ENCODE measurements around the gene STK32C.
"Not testable (repeated sequence)": the region's sequence is repeated elsewhere in the genome, so short reads cannot be mapped to it uniquely, and the experiment has no call there.

Gene STK32C

DNA sequence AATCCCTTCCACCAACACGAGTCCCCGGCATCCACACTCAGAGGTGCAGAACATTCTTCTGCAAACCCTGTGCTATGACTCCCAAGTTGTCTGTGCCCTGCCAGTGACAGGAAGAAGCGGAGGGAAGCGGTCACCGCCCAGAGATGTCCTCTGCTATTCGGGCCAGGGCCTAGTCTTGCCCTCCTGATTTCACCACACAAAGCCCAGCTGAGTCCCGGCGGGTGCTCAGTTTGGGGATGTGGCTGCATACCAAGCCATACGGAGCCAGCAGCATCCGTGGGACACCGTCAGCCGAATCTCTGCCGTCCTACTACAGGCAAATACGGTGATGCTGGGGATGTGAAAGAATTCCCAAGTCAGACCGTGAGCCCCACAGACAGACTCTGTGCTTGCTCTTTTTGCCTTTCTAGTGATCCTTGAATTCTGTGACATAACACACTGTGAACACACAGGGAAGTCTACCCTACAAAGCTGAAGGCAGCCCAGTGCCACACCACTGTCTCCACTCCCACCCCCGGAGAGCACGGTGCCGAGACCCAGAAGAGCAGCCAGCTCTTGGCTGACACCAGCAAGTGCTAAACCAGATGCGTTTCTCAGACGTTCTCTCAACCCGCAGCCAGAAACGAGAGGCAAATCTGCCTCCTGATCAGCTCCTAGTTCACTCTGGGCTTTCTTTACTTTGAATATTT, 2.0 kb downstream of the STK32C start:
- peaks cover under 1% of the 10 kb centered on the region; the same call in 1 of the 2 replicates for H3K4me1 ChIP-seq (ENCODE audit: insufficient read depth, low read length)
- H3K9ac ChIP-seq (ENCODE audit: low read depth, low read length): no peak overlapping the region
- H3K9me3 ChIP-seq (ENCODE audit: control insufficient read depth, insufficient read depth, low read length): peaks cover 4% of the 10 kb centered on the region; the same call in 1 of the 2 replicates
- H3K36me3 ChIP-seq (ENCODE audit: insufficient read depth, low read length): no peaks in the 10 kb centered on the region

DNA sequence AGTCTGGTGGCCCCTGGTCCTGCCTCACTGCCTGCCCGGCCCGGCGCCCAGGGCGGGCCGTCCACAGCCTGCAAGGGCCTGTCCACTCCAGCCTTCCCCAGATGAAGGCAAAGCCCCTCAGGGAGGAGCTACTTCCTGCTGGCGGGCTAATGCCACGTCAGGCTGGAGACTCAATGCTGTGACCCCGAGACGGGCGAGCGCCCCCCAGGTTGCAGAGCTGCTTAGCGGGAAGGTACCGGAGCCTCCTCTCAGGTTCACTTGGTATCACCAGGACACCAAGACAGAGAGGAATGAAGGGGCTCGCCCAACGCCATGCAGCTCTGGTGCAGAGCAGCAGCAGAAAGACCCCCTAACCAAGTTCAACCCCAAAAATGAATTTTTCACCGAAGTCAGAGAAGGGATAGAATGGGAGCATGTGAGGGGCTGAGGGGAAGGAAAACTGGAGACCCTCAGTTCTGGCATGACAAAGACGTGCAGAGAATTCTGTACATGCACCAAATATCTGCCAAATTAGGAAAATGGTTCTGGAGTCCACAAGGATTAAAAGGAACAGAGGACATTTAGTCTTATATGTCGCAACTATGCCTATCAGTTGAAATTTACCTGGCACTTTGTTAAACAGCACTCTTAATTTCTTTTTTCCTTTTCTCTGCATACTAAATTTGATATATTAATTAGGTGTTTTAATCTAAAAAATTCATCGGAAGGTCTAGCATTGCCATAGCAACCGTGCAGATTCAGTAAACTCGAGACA, 2.8 kb downstream of the STK32C start:
- Histone ChIP-seq H3K4me1 (ENCODE audit: insufficient read depth, low read length) (no peaks in the 10 kb centered on the region; the same call in 1 of the 2 replicates), H3K9ac (ENCODE audit: low read depth, low read length) (no peak overlapping the region), H3K36me3 (ENCODE audit: insufficient read depth, low read length) (no peaks in the 10 kb centered on the region), H3K9me3 (ENCODE audit: control insufficient read depth, insufficient read depth, low read length) (peaks cover 4% of the 10 kb centered on the region; the same call in 1 of the 2 replicates)

DNA sequence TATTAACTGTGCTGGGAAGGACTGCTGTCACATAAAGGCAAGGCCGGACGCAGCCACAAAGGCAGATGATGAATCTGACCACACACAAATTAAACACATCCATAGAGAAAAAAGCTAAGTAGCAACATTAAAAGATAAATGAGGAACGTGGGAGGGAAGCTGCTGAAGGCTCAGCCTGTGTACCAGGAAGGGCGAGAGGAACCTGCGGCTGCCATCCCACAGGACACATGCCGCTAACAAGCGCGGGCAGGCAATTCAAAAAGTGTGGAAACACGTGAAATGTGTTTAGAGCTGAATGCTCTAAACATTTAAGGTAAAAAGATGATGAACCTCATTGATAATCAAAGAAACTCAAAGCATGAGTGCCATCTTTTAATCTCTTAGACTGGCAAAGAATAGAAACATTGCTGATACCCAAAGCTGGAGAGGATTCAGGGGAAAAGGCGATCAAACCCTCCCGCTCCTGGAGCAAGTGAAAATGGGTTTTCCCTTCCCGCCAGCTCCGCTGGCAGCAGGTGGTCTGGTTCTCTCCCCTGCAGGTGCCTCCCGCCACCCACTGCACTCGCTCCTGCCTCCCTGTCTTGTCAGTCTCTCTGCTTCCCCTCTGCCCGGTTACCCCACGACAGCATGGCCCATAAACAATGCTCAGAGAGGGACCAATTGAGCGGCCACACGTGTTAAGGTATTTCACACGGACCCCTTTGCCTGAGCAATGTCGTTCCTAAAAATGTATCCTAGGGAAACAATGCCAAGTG, 4.2 kb downstream of the STK32C start:
- Histone ChIP-seq H3K4me1 (ENCODE audit: insufficient read depth, low read length) (no peaks in the 10 kb centered on the region), H3K9ac (ENCODE audit: low read depth, low read length) (no peak overlapping the region), H3K9me3 (ENCODE audit: control insufficient read depth, insufficient read depth, low read length) (peaks cover 4% of the 10 kb centered on the region; the same call in 1 of the 2 replicates), H3K36me3 (ENCODE audit: insufficient read depth, low read length) (no peaks in the 10 kb centered on the region)

DNA sequence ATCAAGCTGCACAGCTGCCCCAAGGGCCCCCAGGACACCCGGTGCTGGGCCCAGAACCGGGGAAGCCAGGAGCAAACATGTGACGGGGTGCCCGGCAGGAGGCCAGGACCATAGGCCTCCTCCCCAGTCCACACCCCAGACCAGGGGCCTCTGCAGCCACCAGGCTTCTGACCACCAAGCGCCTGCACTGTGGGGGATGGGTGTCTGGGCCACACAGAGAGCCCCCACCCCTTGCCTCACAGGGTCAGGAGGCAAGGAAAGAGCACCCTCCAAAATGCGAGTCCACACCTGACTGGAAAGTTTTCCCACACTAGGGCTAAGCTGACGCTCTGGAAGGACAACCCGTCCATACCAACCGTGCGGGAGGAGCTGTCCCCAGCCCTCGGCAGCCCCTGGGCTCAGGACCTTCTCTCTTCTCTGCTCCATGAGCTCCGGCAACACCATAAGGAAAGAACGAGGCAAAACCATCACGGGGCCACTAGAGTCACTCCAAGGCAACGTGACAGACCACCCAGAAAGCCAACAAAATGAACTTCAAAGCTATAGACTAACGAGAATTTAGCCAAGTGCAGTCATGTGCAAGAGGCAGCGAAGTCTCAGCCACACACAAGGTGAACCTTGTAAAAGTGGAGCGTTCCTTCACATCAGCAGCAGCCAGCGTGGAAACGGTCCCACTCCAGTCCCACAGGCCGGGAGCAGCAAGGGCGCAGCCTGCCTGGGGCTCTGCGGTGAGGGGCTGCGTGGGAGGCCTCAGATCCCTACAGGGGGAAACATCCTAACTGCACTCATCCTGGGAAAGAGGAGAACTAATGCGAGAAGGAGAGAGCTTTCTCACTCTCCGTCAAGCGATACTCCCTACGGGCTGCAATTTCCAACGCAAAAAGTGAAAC, 5.1 kb downstream of the STK32C start:
- Histone ChIP-seq H3K9me3 (ENCODE audit: control insufficient read depth, insufficient read depth, low read length) (peaks cover 4% of the 10 kb centered on the region; the same call in 1 of the 2 replicates), H3K36me3 (ENCODE audit: insufficient read depth, low read length) (no peaks in the 10 kb centered on the region), H3K4me1 (ENCODE audit: insufficient read depth, low read length) (no peaks in the 10 kb centered on the region), H3K9ac (ENCODE audit: low read depth, low read length) (no peak overlapping the region)

DNA sequence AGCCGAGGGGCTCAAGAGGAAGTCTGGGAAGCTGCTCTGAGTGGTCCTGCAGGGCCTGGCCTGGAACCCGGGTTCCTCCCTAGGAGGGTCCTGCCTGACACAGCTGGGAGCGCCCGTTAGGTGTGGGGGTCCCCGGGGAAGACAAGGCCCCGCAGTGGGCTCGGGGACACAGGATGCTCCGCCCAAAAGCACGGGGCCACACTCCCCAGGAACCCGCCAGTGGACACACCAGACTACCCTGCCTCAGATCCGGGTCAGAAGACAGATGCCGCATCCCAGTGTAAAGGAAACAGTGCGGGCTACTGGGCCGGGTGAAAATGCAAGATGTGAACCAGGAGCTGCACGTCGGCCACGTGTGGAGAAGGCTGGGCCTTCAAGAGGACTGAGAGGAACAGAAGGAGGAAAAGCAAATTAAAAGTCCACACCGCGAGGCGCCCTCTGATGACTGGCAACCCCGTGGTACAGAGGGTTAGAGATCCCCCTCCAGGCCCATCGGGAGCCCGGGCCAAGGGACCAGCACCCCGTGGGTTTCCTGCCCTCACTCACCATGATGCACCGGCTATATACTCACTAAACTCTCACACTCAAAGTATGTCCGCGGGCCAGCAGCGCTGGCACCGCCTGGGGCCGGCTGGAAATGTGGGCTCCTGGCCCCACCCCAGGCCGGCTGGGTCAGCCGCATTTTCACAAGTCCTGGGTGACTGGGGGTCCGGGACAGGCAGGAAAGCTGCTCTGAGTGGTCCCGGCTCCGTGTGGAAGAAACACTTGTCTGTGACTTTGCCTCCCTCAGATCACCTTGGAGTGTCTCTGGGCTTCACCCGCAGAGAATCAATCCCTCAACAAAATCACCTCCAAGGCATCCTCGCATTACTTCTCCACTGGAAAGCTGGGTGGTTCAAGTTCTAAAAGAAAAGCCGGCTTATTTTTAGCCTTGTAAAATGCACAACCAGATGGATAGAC, 6.1 kb downstream of the STK32C start:
- H3K9me3 ChIP-seq (ENCODE audit: control insufficient read depth, insufficient read depth, low read length): peaks cover 4% of the 10 kb centered on the region; the same call in 1 of the 2 replicates
- no peaks in the 10 kb centered on the region for H3K36me3 ChIP-seq (ENCODE audit: insufficient read depth, low read length)
- no peaks in the 10 kb centered on the region for H3K4me1 ChIP-seq (ENCODE audit: insufficient read depth, low read length)
- H3K9ac ChIP-seq (ENCODE audit: low read depth, low read length): no peak overlapping the region

DNA sequence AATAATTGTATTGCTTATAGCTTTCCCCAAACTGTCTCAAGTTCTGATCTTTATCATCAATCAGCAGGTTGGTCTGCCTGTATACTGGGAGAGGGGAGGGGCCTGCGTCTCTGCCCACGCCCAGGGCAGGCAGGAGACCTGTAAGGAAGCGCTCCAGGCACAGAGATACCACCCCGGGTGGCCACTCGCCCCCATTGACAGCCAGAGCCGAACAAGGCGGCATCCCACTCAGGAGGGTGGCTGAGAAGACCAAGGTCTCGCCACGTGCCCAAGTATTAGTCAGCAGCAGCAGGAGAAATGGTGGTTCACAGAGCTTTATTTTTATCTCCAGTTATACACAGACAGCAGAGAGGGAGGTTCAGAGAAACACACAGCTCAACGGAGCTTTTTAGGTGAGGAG, 7.2 kb downstream of the STK32C start:
- Histone ChIP-seq H3K36me3 (ENCODE audit: insufficient read depth, low read length) (no peaks in the 10 kb centered on the region), H3K4me1 (ENCODE audit: insufficient read depth, low read length) (no peaks in the 10 kb centered on the region), H3K9me3 (ENCODE audit: control insufficient read depth, insufficient read depth, low read length) (no peaks in the 10 kb centered on the region), H3K9ac (ENCODE audit: low read depth, low read length) (no peak overlapping the region)

DNA sequence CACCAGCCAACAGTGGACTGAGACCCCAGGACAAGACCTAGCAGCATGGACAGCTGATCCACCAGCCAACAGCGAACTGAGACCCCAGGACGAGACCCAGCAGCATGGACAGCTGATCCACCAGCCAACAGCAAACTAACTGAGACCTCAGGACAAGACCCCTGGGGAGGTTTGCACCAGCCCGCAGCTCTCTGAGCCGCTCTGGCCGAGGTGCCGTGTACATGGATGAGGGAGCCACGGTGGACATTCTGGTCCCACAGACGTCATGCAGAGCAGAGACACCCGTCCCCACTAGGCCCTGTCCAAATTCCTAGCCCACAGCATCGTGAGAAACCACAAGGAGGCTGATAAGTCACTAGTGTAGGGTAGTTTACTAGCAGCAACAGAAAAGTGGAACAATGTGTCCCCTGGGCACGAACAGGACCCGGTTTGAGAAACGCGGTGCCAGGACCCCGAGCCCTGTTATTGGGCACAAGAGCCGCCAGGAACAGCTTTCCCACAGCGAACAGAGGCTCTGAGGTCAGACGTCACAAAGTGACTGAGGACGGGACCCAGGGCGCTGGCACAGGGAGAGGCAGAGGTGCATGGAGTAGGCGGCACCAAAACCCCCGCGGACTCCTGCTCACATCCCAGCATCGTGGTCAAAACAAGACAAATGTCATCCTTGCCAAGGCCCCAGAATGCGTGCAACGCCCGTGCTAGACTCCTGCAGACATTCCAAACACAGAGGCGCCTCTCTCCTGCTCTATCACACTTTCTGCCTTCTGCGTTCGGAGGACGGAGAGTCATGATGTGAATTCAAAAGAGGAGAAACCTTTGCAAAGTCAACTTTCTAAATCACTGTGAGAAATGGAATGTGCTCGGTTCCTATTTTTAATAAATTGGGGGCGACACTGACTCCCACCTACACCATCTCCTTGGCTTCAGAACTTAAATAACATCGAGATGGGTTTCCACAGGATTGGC, 8.1 kb downstream of the STK32C start:
- Histone ChIP-seq H3K9me3 (ENCODE audit: control insufficient read depth, insufficient read depth, low read length) (no peaks in the 10 kb centered on the region), H3K36me3 (ENCODE audit: insufficient read depth, low read length) (no peaks in the 10 kb centered on the region), H3K9ac (ENCODE audit: low read depth, low read length) (no peak overlapping the region), H3K4me1 (ENCODE audit: insufficient read depth, low read length) (no peaks in the 10 kb centered on the region)

DNA sequence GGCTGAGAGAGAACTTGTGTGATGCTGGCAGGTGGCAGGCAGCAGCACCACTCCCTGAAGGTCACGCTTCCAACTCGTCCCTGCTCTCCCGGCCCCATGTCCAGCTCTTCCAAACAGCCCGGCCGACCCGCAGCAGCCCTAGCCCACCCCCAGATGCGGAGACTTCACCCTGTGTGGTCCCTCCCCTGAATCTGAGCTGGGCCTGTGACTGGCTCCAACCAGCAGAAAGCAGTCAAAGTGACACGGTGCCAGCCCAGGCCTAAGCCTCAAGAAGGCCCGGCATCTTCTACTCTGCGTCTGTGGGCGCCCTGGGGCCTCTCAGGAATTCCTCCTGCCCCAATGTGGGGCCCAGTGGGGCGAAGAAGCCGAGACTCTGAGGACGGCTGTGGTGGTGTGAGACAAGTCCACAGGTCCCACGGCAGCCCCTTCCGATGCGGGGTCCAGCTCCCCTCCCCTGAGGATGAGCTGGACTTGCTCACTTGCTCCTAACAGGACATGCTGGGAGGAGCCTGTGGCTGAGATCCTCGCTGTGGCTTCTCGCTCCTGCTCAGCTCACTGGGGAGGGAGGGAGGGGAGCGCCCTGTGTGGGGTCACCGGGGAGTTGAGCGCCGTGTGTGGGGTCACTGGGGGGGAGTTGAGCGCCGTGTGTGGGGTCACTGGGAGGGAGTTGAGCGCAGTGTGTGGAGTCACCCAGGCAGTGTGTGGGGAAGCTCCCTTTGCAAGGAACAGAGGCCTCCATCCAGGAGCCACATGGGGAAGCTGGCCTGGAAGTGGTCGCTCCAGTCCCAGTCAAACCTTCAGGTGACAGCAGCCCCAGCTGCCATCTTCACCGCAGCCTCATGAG, 9.5 kb downstream of the STK32C start:
- H3K9me3 ChIP-seq (ENCODE audit: control insufficient read depth, insufficient read depth, low read length): no peaks in the 10 kb centered on the region
- H3K36me3 ChIP-seq (ENCODE audit: insufficient read depth, low read length): no peaks in the 10 kb centered on the region
- H3K9ac ChIP-seq (ENCODE audit: low read depth, low read length): no peak overlapping the region
- no peaks in the 10 kb centered on the region; the same call in 1 of the 2 replicates for H3K4me1 ChIP-seq (ENCODE audit: insufficient read depth, low read length)

DNA sequence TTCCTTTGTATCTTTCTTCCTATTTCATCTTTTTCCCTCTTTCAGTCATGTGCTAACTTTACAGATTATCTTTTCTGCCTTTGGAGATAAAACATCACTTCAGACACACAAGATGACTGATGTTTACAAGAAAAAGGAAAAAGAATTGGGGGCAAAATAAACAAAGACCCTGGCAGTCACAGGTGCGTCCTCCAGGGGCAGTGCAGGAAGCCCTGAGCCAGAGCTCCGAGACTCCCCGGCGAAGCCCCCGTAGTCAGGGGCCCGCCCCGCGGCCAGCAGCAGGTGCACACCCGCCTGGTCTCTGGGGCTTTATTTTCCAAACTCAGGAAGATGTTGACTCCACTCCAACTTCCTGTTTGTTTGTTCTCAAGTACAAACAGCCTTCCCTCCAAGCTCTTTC, 10.2 kb downstream of the STK32C start:
- H3K9me3 ChIP-seq (ENCODE audit: control insufficient read depth, insufficient read depth, low read length): no peaks in the 10 kb centered on the region
- no peaks in the 10 kb centered on the region; the same call in 1 of the 2 replicates for H3K4me1 ChIP-seq (ENCODE audit: insufficient read depth, low read length)
- no peaks in the 10 kb centered on the region for H3K36me3 ChIP-seq (ENCODE audit: insufficient read depth, low read length)
- no peak overlapping the region for H3K9ac ChIP-seq (ENCODE audit: low read depth, low read length)

DNA sequence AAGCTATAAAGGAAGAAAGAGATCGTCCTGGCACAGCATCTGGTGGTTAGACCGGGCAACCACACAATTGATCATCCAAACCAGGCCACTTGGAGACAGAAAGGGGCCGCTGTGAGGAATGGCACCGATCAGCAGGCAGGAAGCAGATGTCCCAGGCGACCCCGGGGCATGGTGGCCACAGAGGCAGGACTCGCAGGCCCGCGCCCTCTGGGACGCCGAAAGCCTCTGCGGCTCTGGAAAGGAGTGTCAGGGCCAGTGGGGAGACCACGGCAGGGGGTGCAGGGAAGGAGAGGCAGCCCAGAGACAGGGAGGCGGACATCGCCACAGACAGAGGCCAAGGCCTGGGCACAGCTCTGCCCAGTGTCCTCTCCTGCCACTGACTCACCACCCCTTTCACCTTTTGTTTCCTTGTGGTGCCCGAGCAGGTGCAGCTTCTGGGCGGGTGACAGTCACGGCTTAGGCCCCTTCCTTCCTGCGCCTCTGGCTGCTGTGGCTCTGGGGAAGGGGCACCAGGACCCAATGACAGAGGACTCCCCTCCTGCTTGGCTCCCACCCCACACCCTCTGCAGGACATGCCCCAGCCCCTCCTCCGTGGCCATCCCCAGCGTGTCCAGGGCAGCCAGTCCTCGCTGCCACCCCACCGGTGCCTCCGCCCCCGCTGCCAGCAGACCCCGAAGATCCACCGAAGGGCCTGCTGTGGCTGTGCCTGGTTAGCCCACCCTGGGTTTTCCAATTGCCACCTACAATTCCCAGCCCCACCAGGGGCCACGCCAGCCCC, 10.9 kb downstream of the STK32C start:
- Histone ChIP-seq H3K9ac (ENCODE audit: low read depth, low read length) (no peak overlapping the region), H3K9me3 (ENCODE audit: control insufficient read depth, insufficient read depth, low read length) (no peaks in the 10 kb centered on the region), H3K36me3 (ENCODE audit: insufficient read depth, low read length) (no peaks in the 10 kb centered on the region), H3K4me1 (ENCODE audit: insufficient read depth, low read length) (no peaks in the 10 kb centered on the region; the same call in 1 of the 2 replicates)

DNA sequence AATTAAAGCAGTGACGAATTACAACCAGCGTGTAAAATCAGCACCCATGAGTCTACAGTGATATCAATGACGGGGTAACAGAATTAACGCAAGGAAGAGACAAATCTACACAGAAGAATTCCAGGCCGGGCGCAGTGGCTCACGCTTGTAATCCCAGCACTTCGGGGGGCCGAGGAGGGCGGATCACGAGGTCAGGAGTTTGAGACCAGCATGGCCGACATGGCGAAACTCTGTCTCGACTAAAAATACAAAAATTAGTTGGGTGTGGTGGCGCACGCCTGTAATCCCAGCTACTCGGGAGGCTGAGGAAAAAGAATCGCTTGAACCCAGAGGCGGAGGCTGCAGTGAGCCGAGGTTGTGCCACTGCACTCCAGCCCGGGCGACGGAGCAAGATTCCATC, 12.3 kb downstream of the STK32C start:
- H3K4me1 ChIP-seq (ENCODE audit: insufficient read depth, low read length); H3K36me3 ChIP-seq (ENCODE audit: insufficient read depth, low read length); H3K9ac ChIP-seq (ENCODE audit: low read depth, low read length); H3K9me3 ChIP-seq (ENCODE audit: control insufficient read depth, insufficient read depth, low read length): not testable (repeated sequence)

All from ES-I3 (cell line).